GM12892 (cell line): ENCODE results near the gene IMPG2.

Source experiments
- POLR2A ChIP-seq: IDR thresholded peaks from 2 replicates; pipeline ENCODE4 v1.6.1; 2011; ENCODE audit warnings: low read depth, low read length, control low read depth
- POLR2AphosphoS5 ChIP-seq: IDR thresholded peaks from 2 replicates; pipeline ENCODE4 v1.6.1; 2011; ENCODE audit warnings: low read depth, low read length, control low read depth
- TAF1 ChIP-seq: IDR thresholded peaks from 2 replicates; pipeline ENCODE4 v1.6.1; 2011; ENCODE audit warnings: low read depth, mild to moderate bottlenecking, control low read depth, low read length, borderline replicate concordance

GRCh38 chr3:101320475-101320874 is at the start of gene IMPG2:
- no peak for TF ChIP-seq POLR2A
- TF ChIP-seq TAF1: no peak
- TF ChIP-seq POLR2AphosphoS5: no peak
